Heart left ventricle (tissue), 13 donors: ENCODE data around the gene IL31.

ENCODE experiments used
- POLR2A ChIP-seq, 2 donors: fragments of 450-650 bp; IDR thresholded peaks; one replicate each; pipeline ENCODE4 v1.6.1; 2017; ENCODE audit warnings: antibody characterized with exemption in 2 of 2, mild to moderate bottlenecking in 2 of 2, moderate library complexity in 2 of 2
- TF ChIP-seq, protein P1 (sequence below), 12 donors: fragments of 200-600 bp; sonication (generic) in 4 of 12; IDR thresholded peaks; one replicate each; pipeline versions ENCODE4 v1.5.0 to v1.8.0; 2018 to 2022; ENCODE audit warnings: antibody characterized with exemption in 12 of 12, mild to moderate bottlenecking in 5 of 12
- donor health status: ischemic (EF 13 %, LVEDD 7.1; RV severe dilation, severe dysfunction).
- donor health status: DM: no; HTN: yes; CAD: no.
- donor health status: DM: no; HTN: no; CAD: no.
- donor health status: ischemic (EF 25% LVEDD 6.9; RV normal size, moderate dysfunction).
- donor health status: ischemic (EF 25% LVEDD 5.7; RV mildly dilated, moderate dysfunction).
- donor health status: ischemic (EF 35%, LVEDD 5.7; RV mildly dilated, moderate dysfunction).
- donor health status: nonischemic (EF 11% LVEDD 7.7; RV severe dilation, severe dysfunction).
- donor health status: DM: yes; HTN: yes; CAD: no.
- donor health status: PGD.
- donor health status: ischemic (EF 29% LVEDD 5.4; RV normal size, mild dysfunction).
- donor health status: nonischemic (EF 23%, LVEDD 6.1; RV moderate dilation, normal function).

GRCh38 chr12:122158700-122159285 is 15.2 kb downstream of the IL31 start:
- TF ChIP-seq, protein P1, sequence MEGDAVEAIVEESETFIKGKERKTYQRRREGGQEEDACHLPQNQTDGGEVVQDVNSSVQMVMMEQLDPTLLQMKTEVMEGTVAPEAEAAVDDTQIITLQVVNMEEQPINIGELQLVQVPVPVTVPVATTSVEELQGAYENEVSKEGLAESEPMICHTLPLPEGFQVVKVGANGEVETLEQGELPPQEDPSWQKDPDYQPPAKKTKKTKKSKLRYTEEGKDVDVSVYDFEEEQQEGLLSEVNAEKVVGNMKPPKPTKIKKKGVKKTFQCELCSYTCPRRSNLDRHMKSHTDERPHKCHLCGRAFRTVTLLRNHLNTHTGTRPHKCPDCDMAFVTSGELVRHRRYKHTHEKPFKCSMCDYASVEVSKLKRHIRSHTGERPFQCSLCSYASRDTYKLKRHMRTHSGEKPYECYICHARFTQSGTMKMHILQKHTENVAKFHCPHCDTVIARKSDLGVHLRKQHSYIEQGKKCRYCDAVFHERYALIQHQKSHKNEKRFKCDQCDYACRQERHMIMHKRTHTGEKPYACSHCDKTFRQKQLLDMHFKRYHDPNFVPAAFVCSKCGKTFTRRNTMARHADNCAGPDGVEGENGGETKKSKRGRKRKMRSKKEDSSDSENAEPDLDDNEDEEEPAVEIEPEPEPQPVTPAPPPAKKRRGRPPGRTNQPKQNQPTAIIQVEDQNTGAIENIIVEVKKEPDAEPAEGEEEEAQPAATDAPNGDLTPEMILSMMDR (IDR thresholded peaks at IDR 0.05): no peak
- no peak for TF ChIP-seq POLR2A (IDR thresholded peaks at IDR 0.05)
